ENCODE results near the gene EIF5A. TPM values are rescaled to one million over a fixed set of nuclear protein-coding genes. Genes with fewer than 3 reads are reported as not detected.

Gene EIF5A
- total RNA-seq, 4 donors from 2014 or later, result 172 to 314 (median 239) TPM

GRCh38 chr17:7321466-7321865, 14.0 kb downstream of the EIF5A start:
- H3K27me3 ChIP-seq, result no peaks in the 10 kb centered on the region
- H3K4me3 ChIP-seq, result no peak overlapping the region
- TF ChIP-seq, protein P1, sequence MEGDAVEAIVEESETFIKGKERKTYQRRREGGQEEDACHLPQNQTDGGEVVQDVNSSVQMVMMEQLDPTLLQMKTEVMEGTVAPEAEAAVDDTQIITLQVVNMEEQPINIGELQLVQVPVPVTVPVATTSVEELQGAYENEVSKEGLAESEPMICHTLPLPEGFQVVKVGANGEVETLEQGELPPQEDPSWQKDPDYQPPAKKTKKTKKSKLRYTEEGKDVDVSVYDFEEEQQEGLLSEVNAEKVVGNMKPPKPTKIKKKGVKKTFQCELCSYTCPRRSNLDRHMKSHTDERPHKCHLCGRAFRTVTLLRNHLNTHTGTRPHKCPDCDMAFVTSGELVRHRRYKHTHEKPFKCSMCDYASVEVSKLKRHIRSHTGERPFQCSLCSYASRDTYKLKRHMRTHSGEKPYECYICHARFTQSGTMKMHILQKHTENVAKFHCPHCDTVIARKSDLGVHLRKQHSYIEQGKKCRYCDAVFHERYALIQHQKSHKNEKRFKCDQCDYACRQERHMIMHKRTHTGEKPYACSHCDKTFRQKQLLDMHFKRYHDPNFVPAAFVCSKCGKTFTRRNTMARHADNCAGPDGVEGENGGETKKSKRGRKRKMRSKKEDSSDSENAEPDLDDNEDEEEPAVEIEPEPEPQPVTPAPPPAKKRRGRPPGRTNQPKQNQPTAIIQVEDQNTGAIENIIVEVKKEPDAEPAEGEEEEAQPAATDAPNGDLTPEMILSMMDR (IDR thresholded peaks at IDR 0.05), result no peak
- TF ChIP-seq POLR2A (IDR thresholded peaks at IDR 0.05) (no peak), POLR2AphosphoS5 (IDR thresholded peaks at IDR 0.05) (no peak)
- peaks cover 74% of the 10 kb centered on the region for H3K36me3 ChIP-seq
- peaks cover 2% of the 10 kb centered on the region for H3K4me1 ChIP-seq
- no peak for DNase-seq (ENCODE audit: low spot score in 2 of 2)
- H3K9me3 ChIP-seq, result no peaks in the 10 kb centered on the region
- H3K27ac ChIP-seq, result no peak overlapping the region
- WGBS, result 90% methylated on average over 14 of the region's 15 CpGs

GRCh38 chr17:7322520-7323194, 15.2 kb downstream of the EIF5A start:
- no CpG with 5 or more reads among the region's 22 CpGs for WGBS
- no peak for DNase-seq (ENCODE audit: low spot score in 2 of 2)
- TF ChIP-seq EP300 (IDR thresholded peaks at IDR 0.05) (no peak), POLR2AphosphoS5 (IDR thresholded peaks at IDR 0.05) (no peak), POLR2A (IDR thresholded peaks at IDR 0.05) (no peak)
- TF ChIP-seq, protein P1 (IDR thresholded peaks at IDR 0.05), result no peak
- no peak overlapping the region for H3K4me3 ChIP-seq
- H3K27ac ChIP-seq, result no peak overlapping the region
- peaks cover 69% of the 10 kb centered on the region for H3K36me3 ChIP-seq
- H3K4me1 ChIP-seq, result peaks cover 3% of the 10 kb centered on the region
- no peaks in the 10 kb centered on the region for H3K27me3 ChIP-seq
- H3K9me3 ChIP-seq, result no peaks in the 10 kb centered on the region

- Histone ChIP-seq H3K27ac (no peak overlapping the region), H3K36me3 (peaks cover 57% of the 10 kb centered on the region), H3K27me3 (no peaks in the 10 kb centered on the region), H3K9me3 (no peaks in the 10 kb centered on the region), H3K4me3 (no peak overlapping the region), H3K4me1 (peaks cover 15% of the 10 kb centered on the region)
- WGBS, result 82% methylated on average over 27 of the region's 39 CpGs
- peak in 1 of 2 donors; percentile 68 for DNase-seq (ENCODE audit: low spot score in 2 of 2)
- TF ChIP-seq, protein P1 (IDR thresholded peaks at IDR 0.05), result peak; percentile 66 to 92
- TF ChIP-seq EP300 (IDR thresholded peaks at IDR 0.05), result no peak
- no peak for TF ChIP-seq POLR2AphosphoS5 (IDR thresholded peaks at IDR 0.05)
- TF ChIP-seq POLR2A (IDR thresholded peaks at IDR 0.05), result no peak
These were observed 16.5 kb downstream of the EIF5A start for GRCh38 chr17:7323731-7324437.

DNA sequence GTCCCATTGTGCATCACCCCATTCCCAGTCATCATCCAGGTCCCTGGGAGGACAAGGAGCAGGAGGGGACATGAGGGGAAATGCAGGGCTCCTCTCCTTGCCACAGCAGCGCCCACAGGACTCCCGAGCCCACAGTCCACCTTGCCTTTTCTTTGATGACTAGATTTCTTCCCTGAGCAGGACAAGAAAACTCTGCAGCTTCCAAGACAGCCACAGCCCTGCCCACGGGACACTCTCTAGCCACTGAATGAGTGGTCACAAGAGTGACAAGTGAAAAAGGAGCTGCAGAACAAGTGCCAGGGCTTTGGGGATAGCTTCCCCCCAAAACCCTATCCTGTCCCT, 17.0 kb downstream of the EIF5A start:
- H3K4me1 ChIP-seq, result peaks cover 15% of the 10 kb centered on the region
- TF ChIP-seq EP300 (IDR thresholded peaks at IDR 0.05), result no peak
- no peak for TF ChIP-seq POLR2A (IDR thresholded peaks at IDR 0.05)
- TF ChIP-seq, protein P1 (IDR thresholded peaks at IDR 0.05), result no peak
- TF ChIP-seq POLR2AphosphoS5 (IDR thresholded peaks at IDR 0.05), result no peak
- no peak overlapping the region for H3K27ac ChIP-seq
- peaks cover 54% of the 10 kb centered on the region for H3K36me3 ChIP-seq
- WGBS, result 80% methylated on average over 3 of the region's 3 CpGs
- H3K27me3 ChIP-seq, result no peaks in the 10 kb centered on the region
- no peaks in the 10 kb centered on the region for H3K9me3 ChIP-seq
- no peak for DNase-seq (ENCODE audit: low spot score in 2 of 2)
- no peak overlapping the region for H3K4me3 ChIP-seq

DNA sequence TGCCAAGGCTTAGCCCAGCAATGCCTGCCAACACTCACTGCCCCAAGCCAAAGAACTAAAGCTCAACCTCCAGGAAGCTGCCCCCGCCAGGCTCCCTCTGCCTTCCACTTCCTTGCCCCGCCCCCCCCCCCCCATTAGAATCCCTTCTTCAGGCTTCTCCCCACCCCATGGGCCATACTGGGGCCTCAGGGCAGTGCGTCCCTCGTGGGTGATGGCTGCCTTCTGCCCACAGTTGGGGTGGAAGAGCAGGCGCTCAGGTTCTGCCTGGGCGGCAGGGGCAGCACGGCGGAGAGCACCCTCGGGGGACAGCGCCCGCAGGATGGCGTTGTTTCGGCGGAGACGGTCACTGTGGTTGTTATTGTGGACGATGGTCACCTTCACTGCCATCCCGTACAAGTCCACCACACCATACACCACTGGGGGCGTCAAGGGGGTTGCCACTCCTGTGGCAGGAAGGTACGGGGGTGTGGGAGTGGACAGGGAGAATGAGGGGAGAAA, 17.7 kb downstream of the EIF5A start:
- Histone ChIP-seq H3K4me3 (no peak overlapping the region), H3K36me3 (peaks cover 54% of the 10 kb centered on the region), H3K4me1 (peaks cover 18% of the 10 kb centered on the region), H3K9me3 (no peaks in the 10 kb centered on the region), H3K27ac (no peak overlapping the region), H3K27me3 (no peaks in the 10 kb centered on the region)
- no peak for DNase-seq (ENCODE audit: low spot score in 2 of 2)
- TF ChIP-seq EP300 (IDR thresholded peaks at IDR 0.05), result no peak
- TF ChIP-seq, protein P1 (IDR thresholded peaks at IDR 0.05), result no peak
- no peak for TF ChIP-seq POLR2AphosphoS5 (IDR thresholded peaks at IDR 0.05)
- no peak for TF ChIP-seq POLR2A (IDR thresholded peaks at IDR 0.05)
- WGBS, result 94% methylated on average over 19 of the region's 19 CpGs
